Kidney (tissue), 14 donors: ENCODE data around the gene NEDD8. TPM values are rescaled to one million over a fixed set of nuclear protein-coding genes. Genes with fewer than 3 reads are reported as not detected.
A peak's percentile ranks its signal among the peaks of the same experiment; 100 is the strongest.

Experiments
- DNase-seq, 5 donors: peaks; one replicate each; pipeline ENCODE4 v3.0.0-alpha.2; 2013 to 2020
- FAIRE-seq: peaks from 2 replicates; lab custom pipeline; 2012; peaks lifted over from hg19 to GRCh38; lab: Jason Lieb, UNC
- H3K27ac ChIP-seq, 2 donors: one replicate each; pipeline ENCODE4 v1.7.0; 2013; ENCODE audit warnings: low read depth in 2 of 2, low read length in 2 of 2, inconsistent platforms in 1 of 2
- H3K27me3 ChIP-seq: one replicate; pipeline ENCODE4 v1.7.1; 2013; ENCODE audit warnings: low read length, inconsistent platforms; ENCODE audit not compliant: control insufficient read depth, insufficient read depth
- H3K36me3 ChIP-seq, 3 donors: one replicate each; pipeline versions ENCODE4 v1.7.0 to v1.7.1; 2013; ENCODE audit warnings: low read length in 3 of 3, control low read depth in 1 of 3, inconsistent platforms in 1 of 3; ENCODE audit not compliant: insufficient read depth in 3 of 3, control insufficient read depth in 2 of 3
- H3K4me1 ChIP-seq, 3 donors: one replicate each; pipeline versions ENCODE4 v1.7.0 to v1.7.1; 2013; ENCODE audit warnings: low read length in 3 of 3, inconsistent platforms in 1 of 3, low read depth in 1 of 3; ENCODE audit not compliant: control insufficient read depth in 2 of 3, insufficient read depth in 2 of 3
- H3K4me3 ChIP-seq, 3 donors: one replicate each; pipeline versions ENCODE4 v1.7.0 to v1.8.1; 2013; ENCODE audit warnings: low read length in 3 of 3, control low read depth in 1 of 3, inconsistent platforms in 1 of 3
- H3K9ac ChIP-seq, 3 donors: one replicate each; pipeline versions ENCODE4 v1.7.0 to v1.7.1; 2013; ENCODE audit warnings: low read length in 3 of 3, control low read depth in 1 of 3, inconsistent platforms in 1 of 3
- H3K9me3 ChIP-seq, 3 donors: one replicate each; pipeline versions ENCODE4 v1.7.0 to v1.7.1; 2013; ENCODE audit warnings: low read length in 3 of 3, control low read depth in 1 of 3, inconsistent platforms in 1 of 3; ENCODE audit not compliant: control insufficient read depth in 2 of 3, insufficient read depth in 1 of 3
- intact Hi-C: fragments of 100-400 bp; cut with DNase I; formaldehyde crosslinking; loops from one replicate; pipeline ENCODE4 v1.11.1; 2022
- polyA plus RNA-seq: library from polyadenylated mRNA; stranded (reverse); fragments of 350-450 nt; fragmentation: Illumina TruSeq; extraction: RNeasy Lipid Tissue Mini Kit (QIAGEN cat#74804); gene quantifications from one replicate; pipeline ENCODE4 v1.2.3, GENCODE V29; 2014; ENCODE audit warnings: low read depth, low replicate concordance; ENCODE audit not compliant: insufficient read depth
- total RNA-seq: library from RNA; stranded (reverse); fragmentation: NEBNext Ultra II Directional; extraction: Animal tissue kit (Norgen Biotek cat#: 25700); gene quantifications from one replicate; pipeline ENCODE4 v1.2.1, GENCODE V29; 2021
- TF ChIP-seq, protein P1 (sequence below): IDR thresholded peaks from 3 replicates; pipeline ENCODE4 v1.5.1; 2012; ENCODE audit warnings: mild to moderate bottlenecking, moderate library complexity, borderline replicate concordance; ENCODE audit not compliant: insufficient read depth; ENCODE audit errors: extremely low read depth
- donor health status: control.
- donor health status: control.
- donor health status: control.
- donor health status: control.
- donor health status: control.
- donor health status: DM: yes; HTN: yes; CAD: no.
- donor health status: Normal renal cell carcinoma (clear cell type).

NEDD8 gene
- total and polyA plus RNA-seq, 2 donors from 2014 or later: 145 to 439 TPM

DNA sequence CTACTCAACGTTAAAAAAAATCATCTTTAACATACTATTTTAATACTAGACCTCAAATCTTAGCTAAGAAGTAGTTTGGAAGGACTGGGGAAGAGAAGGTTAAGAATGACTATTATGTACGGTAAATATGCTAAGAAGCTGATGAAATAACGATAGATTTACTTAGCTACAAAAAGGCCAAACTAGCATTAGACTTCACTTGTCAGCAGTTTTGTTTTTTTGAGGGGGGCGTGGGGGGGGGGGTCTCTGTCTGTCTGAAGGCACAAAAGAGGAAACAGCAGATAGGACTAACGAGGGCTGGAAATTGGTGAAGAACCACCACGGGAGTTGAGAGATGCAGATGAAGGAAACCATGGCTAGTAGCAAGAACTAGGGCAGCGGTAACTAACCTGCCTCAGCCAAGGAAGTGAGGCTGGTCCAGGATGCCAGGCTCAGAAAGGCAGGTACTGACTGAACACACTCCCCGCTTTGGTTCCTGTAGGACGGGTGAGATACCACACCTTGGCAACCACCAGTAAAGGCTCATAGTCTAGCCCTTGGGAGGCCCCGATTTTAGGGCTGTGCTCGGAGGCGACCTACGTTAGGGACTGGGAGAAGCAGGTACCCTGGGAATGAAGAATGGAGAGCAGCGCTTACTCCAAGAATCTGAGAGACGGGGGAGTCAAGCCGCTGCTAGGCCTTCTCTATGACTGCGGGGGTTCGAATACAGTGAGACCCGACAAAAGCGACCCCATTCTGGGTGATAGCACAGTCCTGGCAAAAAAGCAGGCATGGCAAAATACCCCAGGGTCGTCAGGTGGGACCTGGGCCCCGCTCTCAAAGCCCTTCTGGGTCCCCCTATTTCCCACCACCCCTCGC, 675 bp downstream of the NEDD8 start:
- peaks cover 6 to 9% (median 6%) of the 10 kb centered on the region in 3 donors for H3K36me3 ChIP-seq
- no peak for DNase-seq
- H3K27ac ChIP-seq: peak overlapping the region; percentile 26 to 89
- peak overlapping the region; percentile 86 to 96 (median 96) for H3K4me3 ChIP-seq
- no peak for FAIRE-seq
- intact Hi-C loops: no loop called here
- peak overlapping the region; percentile 63 to 96 (median 94) for H3K9ac ChIP-seq
- H3K4me1 ChIP-seq: peaks cover 0 to 25% (median 13%) of the 10 kb centered on the region in 3 donors
- TF ChIP-seq, protein P1, sequence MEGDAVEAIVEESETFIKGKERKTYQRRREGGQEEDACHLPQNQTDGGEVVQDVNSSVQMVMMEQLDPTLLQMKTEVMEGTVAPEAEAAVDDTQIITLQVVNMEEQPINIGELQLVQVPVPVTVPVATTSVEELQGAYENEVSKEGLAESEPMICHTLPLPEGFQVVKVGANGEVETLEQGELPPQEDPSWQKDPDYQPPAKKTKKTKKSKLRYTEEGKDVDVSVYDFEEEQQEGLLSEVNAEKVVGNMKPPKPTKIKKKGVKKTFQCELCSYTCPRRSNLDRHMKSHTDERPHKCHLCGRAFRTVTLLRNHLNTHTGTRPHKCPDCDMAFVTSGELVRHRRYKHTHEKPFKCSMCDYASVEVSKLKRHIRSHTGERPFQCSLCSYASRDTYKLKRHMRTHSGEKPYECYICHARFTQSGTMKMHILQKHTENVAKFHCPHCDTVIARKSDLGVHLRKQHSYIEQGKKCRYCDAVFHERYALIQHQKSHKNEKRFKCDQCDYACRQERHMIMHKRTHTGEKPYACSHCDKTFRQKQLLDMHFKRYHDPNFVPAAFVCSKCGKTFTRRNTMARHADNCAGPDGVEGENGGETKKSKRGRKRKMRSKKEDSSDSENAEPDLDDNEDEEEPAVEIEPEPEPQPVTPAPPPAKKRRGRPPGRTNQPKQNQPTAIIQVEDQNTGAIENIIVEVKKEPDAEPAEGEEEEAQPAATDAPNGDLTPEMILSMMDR: no peak
- H3K27me3 ChIP-seq: no peaks in the 10 kb centered on the region
- no peaks in the 10 kb centered on the region for H3K9me3 ChIP-seq

DNA sequence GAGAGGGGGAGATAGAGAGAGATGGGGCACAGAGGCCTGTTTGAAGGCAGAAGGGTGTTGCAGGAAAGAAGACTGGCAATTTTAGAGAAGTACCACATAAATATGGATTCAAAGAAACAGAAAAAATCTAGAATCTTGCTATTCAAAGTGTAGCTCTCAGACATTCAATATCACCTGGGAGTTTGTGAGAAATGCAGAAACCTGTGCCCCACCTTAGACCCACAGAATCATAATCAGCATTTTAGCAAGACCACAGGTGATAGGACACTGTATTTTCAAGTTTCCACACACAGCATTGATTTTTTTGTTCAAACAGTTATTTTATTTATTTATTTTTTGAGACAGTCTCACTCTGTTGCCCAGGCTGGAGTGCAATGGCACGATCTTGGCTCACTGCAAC, 3.3 kb downstream of the NEDD8 start:
- Histone ChIP-seq H3K4me1 (peaks cover 0 to 18% (median 13%) of the 10 kb centered on the region in 3 donors), H3K9ac (no peak overlapping the region), H3K27me3 (no peaks in the 10 kb centered on the region), H3K27ac (no peak overlapping the region), H3K36me3 (no peaks in the 10 kb centered on the region), H3K4me3 (no peak overlapping the region), H3K9me3 (no peaks in the 10 kb centered on the region)
- DNase-seq (no peak), FAIRE-seq (no peak)
- intact Hi-C loops: no loop called here
- TF ChIP-seq, protein P1: no peak

DNA sequence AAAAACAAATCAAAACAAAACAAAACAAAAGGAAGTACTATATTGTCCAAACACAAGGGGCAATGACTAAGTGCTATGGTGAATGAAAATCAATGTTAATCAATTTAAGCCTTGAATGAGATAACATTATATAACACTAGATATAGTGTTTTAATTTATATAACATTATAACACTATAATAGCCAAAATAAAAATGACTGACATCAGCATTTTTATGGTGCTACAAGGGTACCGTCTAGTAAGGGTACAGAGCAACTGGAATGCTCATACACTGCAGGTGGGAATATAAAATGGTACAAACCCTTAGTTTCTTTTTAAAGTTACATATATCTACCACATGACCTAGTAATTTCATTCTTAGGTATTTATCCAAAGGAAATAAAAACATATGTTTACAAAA, 5.7 kb downstream of the NEDD8 start:
- Histone ChIP-seq H3K9ac (no peak overlapping the region), H3K4me1 (peaks cover 0 to 5% (median 4%) of the 10 kb centered on the region in 3 donors), H3K4me3 (no peak overlapping the region), H3K36me3 (no peaks in the 10 kb centered on the region), H3K27me3 (no peaks in the 10 kb centered on the region), H3K9me3 (no peaks in the 10 kb centered on the region), H3K27ac (no peak overlapping the region)
- intact Hi-C loops: no loop called here
- DNase-seq (no peak), FAIRE-seq (no peak)
- TF ChIP-seq, protein P1: no peak
